Measurements from ENCODE around the gene KLF7.

KLF7 gene

GRCh38 chr2:207166039-207166348 is 246 bp upstream of the KLF7 start:
- peak overlapping the region; percentile 91 for H3K4me3 ChIP-seq (ENCODE audit: low read length)
- H3K36me3 ChIP-seq (ENCODE audit: control insufficient read depth, insufficient read depth, low read length, severe bottlenecking), result no peaks in the 10 kb centered on the region
- H3K27me3 ChIP-seq (replicated peaks; ENCODE audit: control insufficient read depth, insufficient read depth, low read length), result no peaks in the 10 kb centered on the region
- peak; percentile 100 for DNase-seq (ENCODE audit: low read depth)
- peaks cover 49% of the 10 kb centered on the region for H3K4me1 ChIP-seq (ENCODE audit: control insufficient read depth, insufficient read depth, low read length)
- peak overlapping the region; percentile 99 for H3K9ac ChIP-seq (ENCODE audit: low read length)
- no peaks in the 10 kb centered on the region for H3K9me3 ChIP-seq (ENCODE audit: control insufficient read depth, low read length)

GRCh38 chr2:207164006-207164831 is 1.5 kb downstream of the KLF7 start:
- Histone ChIP-seq H3K4me3 (ENCODE audit: low read length) (peak overlapping the region; percentile 91), H3K36me3 (ENCODE audit: control insufficient read depth, insufficient read depth, low read length, severe bottlenecking) (no peaks in the 10 kb centered on the region), H3K9me3 (ENCODE audit: control insufficient read depth, low read length) (no peaks in the 10 kb centered on the region), H3K4me1 (ENCODE audit: control insufficient read depth, insufficient read depth, low read length) (peaks cover 62% of the 10 kb centered on the region), H3K9ac (ENCODE audit: low read length) (peak overlapping the region; percentile 99), H3K27me3 (replicated peaks; ENCODE audit: control insufficient read depth, insufficient read depth, low read length) (no peaks in the 10 kb centered on the region)
- peak; percentile 65 for DNase-seq (ENCODE audit: low read depth)

GRCh38 chr2:207163756-207164005 is 2.1 kb downstream of the KLF7 start:
- peak overlapping the region; percentile 91 for H3K4me3 ChIP-seq (ENCODE audit: low read length)
- no peaks in the 10 kb centered on the region for H3K9me3 ChIP-seq (ENCODE audit: control insufficient read depth, low read length)
- no peaks in the 10 kb centered on the region for H3K36me3 ChIP-seq (ENCODE audit: control insufficient read depth, insufficient read depth, low read length, severe bottlenecking)
- DNase-seq (ENCODE audit: low read depth), result no peak
- H3K4me1 ChIP-seq (ENCODE audit: control insufficient read depth, insufficient read depth, low read length), result peaks cover 58% of the 10 kb centered on the region
- peak overlapping the region; percentile 99 for H3K9ac ChIP-seq (ENCODE audit: low read length)
- H3K27me3 ChIP-seq (replicated peaks; ENCODE audit: control insufficient read depth, insufficient read depth, low read length), result no peaks in the 10 kb centered on the region

- no peaks in the 10 kb centered on the region for H3K9me3 ChIP-seq (ENCODE audit: control insufficient read depth, low read length)
- H3K4me3 ChIP-seq (ENCODE audit: low read length), result peak overlapping the region; percentile 91
- peaks cover 54% of the 10 kb centered on the region for H3K4me1 ChIP-seq (ENCODE audit: control insufficient read depth, insufficient read depth, low read length)
- peak; percentile 91 for DNase-seq (ENCODE audit: low read depth)
- no peaks in the 10 kb centered on the region for H3K36me3 ChIP-seq (ENCODE audit: control insufficient read depth, insufficient read depth, low read length, severe bottlenecking)
- no peaks in the 10 kb centered on the region for H3K27me3 ChIP-seq (replicated peaks; ENCODE audit: control insufficient read depth, insufficient read depth, low read length)
- H3K9ac ChIP-seq (ENCODE audit: low read length), result peak overlapping the region; percentile 99
Observed at GRCh38 chr2:207163053-207163755, 2.5 kb downstream of the KLF7 start.

GRCh38 chr2:207162316-207162715 is 3.4 kb downstream of the KLF7 start:
- H3K9ac ChIP-seq (ENCODE audit: low read length), result peak overlapping the region; percentile 99
- no peaks in the 10 kb centered on the region for H3K9me3 ChIP-seq (ENCODE audit: control insufficient read depth, low read length)
- H3K27me3 ChIP-seq (replicated peaks; ENCODE audit: control insufficient read depth, insufficient read depth, low read length), result no peaks in the 10 kb centered on the region
- peaks cover 45% of the 10 kb centered on the region for H3K4me1 ChIP-seq (ENCODE audit: control insufficient read depth, insufficient read depth, low read length)
- H3K36me3 ChIP-seq (ENCODE audit: control insufficient read depth, insufficient read depth, low read length, severe bottlenecking), result no peaks in the 10 kb centered on the region
- peak overlapping the region; percentile 91 for H3K4me3 ChIP-seq (ENCODE audit: low read length)
- DNase-seq (ENCODE audit: low read depth), result peak; percentile 25

GRCh38 chr2:207161247-207162123 is 4.3 kb downstream of the KLF7 start:
- H3K27me3 ChIP-seq (replicated peaks; ENCODE audit: control insufficient read depth, insufficient read depth, low read length), result no peaks in the 10 kb centered on the region
- peak overlapping the region; percentile 99 for H3K9ac ChIP-seq (ENCODE audit: low read length)
- peak; percentile 62 for DNase-seq (ENCODE audit: low read depth)
- H3K9me3 ChIP-seq (ENCODE audit: control insufficient read depth, low read length), result no peaks in the 10 kb centered on the region
- no peaks in the 10 kb centered on the region for H3K36me3 ChIP-seq (ENCODE audit: control insufficient read depth, insufficient read depth, low read length, severe bottlenecking)
- H3K4me1 ChIP-seq (ENCODE audit: control insufficient read depth, insufficient read depth, low read length), result peaks cover 44% of the 10 kb centered on the region
- peak overlapping the region; percentile 91 for H3K4me3 ChIP-seq (ENCODE audit: low read length)

GRCh38 chr2:207160115-207160514 is 5.6 kb downstream of the KLF7 start:
- Histone ChIP-seq H3K9me3 (ENCODE audit: control insufficient read depth, low read length) (no peaks in the 10 kb centered on the region), H3K9ac (ENCODE audit: low read length) (no peak overlapping the region), H3K4me3 (ENCODE audit: low read length) (peak overlapping the region; percentile 8), H3K27me3 (replicated peaks; ENCODE audit: control insufficient read depth, insufficient read depth, low read length) (no peaks in the 10 kb centered on the region), H3K36me3 (ENCODE audit: control insufficient read depth, insufficient read depth, low read length, severe bottlenecking) (no peaks in the 10 kb centered on the region), H3K4me1 (ENCODE audit: control insufficient read depth, insufficient read depth, low read length) (peaks cover 55% of the 10 kb centered on the region)
- no peak for DNase-seq (ENCODE audit: low read depth)

- Histone ChIP-seq H3K4me3 (ENCODE audit: low read length) (no peak overlapping the region), H3K9ac (ENCODE audit: low read length) (no peak overlapping the region), H3K4me1 (ENCODE audit: control insufficient read depth, insufficient read depth, low read length) (peaks cover 59% of the 10 kb centered on the region), H3K36me3 (ENCODE audit: control insufficient read depth, insufficient read depth, low read length, severe bottlenecking) (no peaks in the 10 kb centered on the region), H3K27me3 (replicated peaks; ENCODE audit: control insufficient read depth, insufficient read depth, low read length) (no peaks in the 10 kb centered on the region), H3K9me3 (ENCODE audit: control insufficient read depth, low read length) (no peaks in the 10 kb centered on the region)
- DNase-seq (ENCODE audit: low read depth), result no peak
Observed at GRCh38 chr2:207159002-207159401, 6.7 kb downstream of the KLF7 start.

- no peaks in the 10 kb centered on the region for H3K27me3 ChIP-seq (replicated peaks; ENCODE audit: control insufficient read depth, insufficient read depth, low read length)
- no peak overlapping the region for H3K9ac ChIP-seq (ENCODE audit: low read length)
- H3K36me3 ChIP-seq (ENCODE audit: control insufficient read depth, insufficient read depth, low read length, severe bottlenecking), result no peaks in the 10 kb centered on the region
- H3K4me3 ChIP-seq (ENCODE audit: low read length), result no peak overlapping the region
- DNase-seq (ENCODE audit: low read depth), result no peak
- H3K4me1 ChIP-seq (ENCODE audit: control insufficient read depth, insufficient read depth, low read length), result peaks cover 62% of the 10 kb centered on the region
- H3K9me3 ChIP-seq (ENCODE audit: control insufficient read depth, low read length), result no peaks in the 10 kb centered on the region
Observed at GRCh38 chr2:207157731-207158130, 8.0 kb downstream of the KLF7 start.

- Histone ChIP-seq H3K4me3 (ENCODE audit: low read length) (no peak overlapping the region), H3K36me3 (ENCODE audit: control insufficient read depth, insufficient read depth, low read length, severe bottlenecking) (no peaks in the 10 kb centered on the region), H3K9me3 (ENCODE audit: control insufficient read depth, low read length) (no peaks in the 10 kb centered on the region), H3K27me3 (replicated peaks; ENCODE audit: control insufficient read depth, insufficient read depth, low read length) (no peaks in the 10 kb centered on the region), H3K4me1 (ENCODE audit: control insufficient read depth, insufficient read depth, low read length) (peaks cover 62% of the 10 kb centered on the region), H3K9ac (ENCODE audit: low read length) (no peak overlapping the region)
- no peak for DNase-seq (ENCODE audit: low read depth)
Observed at GRCh38 chr2:207157162-207157481, 8.6 kb downstream of the KLF7 start.

- no peaks in the 10 kb centered on the region for H3K27me3 ChIP-seq (replicated peaks; ENCODE audit: control insufficient read depth, insufficient read depth, low read length)
- H3K9ac ChIP-seq (ENCODE audit: low read length), result no peak overlapping the region
- no peaks in the 10 kb centered on the region for H3K9me3 ChIP-seq (ENCODE audit: control insufficient read depth, low read length)
- no peak overlapping the region for H3K4me3 ChIP-seq (ENCODE audit: low read length)
- H3K36me3 ChIP-seq (ENCODE audit: control insufficient read depth, insufficient read depth, low read length, severe bottlenecking), result no peaks in the 10 kb centered on the region
- no peak for DNase-seq (ENCODE audit: low read depth)
- H3K4me1 ChIP-seq (ENCODE audit: control insufficient read depth, insufficient read depth, low read length), result peaks cover 62% of the 10 kb centered on the region
Observed at GRCh38 chr2:207156451-207157161, 9.1 kb downstream of the KLF7 start.

All from adipocyte (in vitro differentiated cells).